RWPE2 (cell line): Measurements from ENCODE around the gene PLCL2.

Source experiments
- ATAC-seq: fragments of 200-7000 bp; cut with Tn5 transposase; 3 replicates; pipeline ENCODE4 v1.9.1; 2021; ENCODE audit warnings: low read depth
- DNase-seq: peaks from one replicate; pipeline ENCODE4 v3.0.0-alpha.2; 2020; ENCODE audit warnings: low spot score
- H3K27ac ChIP-seq: fragments of 450-650 bp; 2 replicates; pipeline ENCODE4 v1.5.1; 2017; ENCODE audit warnings: mild to moderate bottlenecking; ENCODE audit not compliant: poor library complexity, severe bottlenecking
- H3K27me3 ChIP-seq: fragments of 250-450 bp; sonication (Bioruptor Pico); 2 replicates; pipeline ENCODE4 v1.5.1; 2021; ENCODE audit warnings: mild to moderate bottlenecking, moderate library complexity; ENCODE audit not compliant: insufficient read depth, poor library complexity, severe bottlenecking
- H3K36me3 ChIP-seq: fragments of 250-450 bp; sonication (Bioruptor Pico); 2 replicates; pipeline ENCODE4 v1.5.1; 2020; ENCODE audit warnings: low read depth, mild to moderate bottlenecking, moderate library complexity
- H3K4me1 ChIP-seq: fragments of 250-450 bp; sonication (Bioruptor Pico); 2 replicates; pipeline ENCODE4 v1.5.1; 2021; ENCODE audit warnings: mild to moderate bottlenecking, moderate library complexity; ENCODE audit not compliant: insufficient read depth, poor library complexity, severe bottlenecking
- H3K4me3 ChIP-seq: fragments of 250-450 bp; sonication (Bioruptor Pico); 2 replicates; pipeline ENCODE4 v1.5.1; 2021; ENCODE audit warnings: mild to moderate bottlenecking, moderate library complexity; ENCODE audit not compliant: severe bottlenecking
- H3K9me3 ChIP-seq: fragments of 250-450 bp; sonication (Bioruptor Pico); 2 replicates; pipeline ENCODE4 v1.5.1; 2021; ENCODE audit warnings: mild to moderate bottlenecking, moderate library complexity; ENCODE audit not compliant: severe bottlenecking
- CTCF ChIP-seq: fragments of 450-650 bp; IDR thresholded peaks from one replicate; pipeline ENCODE4 v1.5.1; 2017; ENCODE audit warnings: mild to moderate bottlenecking, moderate library complexity; ENCODE audit not compliant: poor library complexity, severe bottlenecking

The PLCL2 gene

GRCh38 chr3:16999871-17000270 is 115.1 kb downstream of the PLCL2 start:
- Histone ChIP-seq H3K4me1 (no peaks in the 10 kb centered on the region), H3K27me3 (no peaks in the 10 kb centered on the region), H3K36me3 (no peaks in the 10 kb centered on the region), H3K4me3 (no peak overlapping the region), H3K27ac (no peak overlapping the region), H3K9me3 (peaks cover 2% of the 10 kb centered on the region)
- ATAC-seq (no peak), DNase-seq (no peak)
- TF ChIP-seq CTCF: no peak

- no peaks in the 10 kb centered on the region for H3K36me3 ChIP-seq
- no peak overlapping the region for H3K4me3 ChIP-seq
- H3K4me1 ChIP-seq: no peaks in the 10 kb centered on the region
- no peaks in the 10 kb centered on the region for H3K27me3 ChIP-seq
- H3K9me3 ChIP-seq: peaks cover 2% of the 10 kb centered on the region
- no peak for TF ChIP-seq CTCF
- H3K27ac ChIP-seq: no peak overlapping the region
- DNase-seq: no peak
- no peak for ATAC-seq
These were observed 118.7 kb downstream of the PLCL2 start for GRCh38 chr3:17003457-17003856.

GRCh38 chr3:17006132-17006852 is 121.5 kb downstream of the PLCL2 start:
- H3K27me3 ChIP-seq: no peaks in the 10 kb centered on the region
- no peak for DNase-seq

GRCh38 chr3:17007284-17007683 is 122.5 kb downstream of the PLCL2 start:
- TF ChIP-seq CTCF: no peak
- Histone ChIP-seq H3K36me3 (no peaks in the 10 kb centered on the region), H3K4me3 (no peak overlapping the region), H3K27ac (no peak overlapping the region), H3K27me3 (no peaks in the 10 kb centered on the region), H3K9me3 (no peaks in the 10 kb centered on the region), H3K4me1 (no peaks in the 10 kb centered on the region)
- ATAC-seq (no peak), DNase-seq (no peak)

More at GRCh38 chr3:17006132-17006852, 121.5 kb downstream of the PLCL2 start:
- Histone ChIP-seq H3K27ac (no peak overlapping the region), H3K4me1 (no peaks in the 10 kb centered on the region), H3K9me3 (peaks cover 2% of the 10 kb centered on the region), H3K36me3 (no peaks in the 10 kb centered on the region), H3K4me3 (no peak overlapping the region)
- no peak for TF ChIP-seq CTCF
- ATAC-seq: no peak

- H3K4me1 ChIP-seq: no peaks in the 10 kb centered on the region
- no peak for DNase-seq
- H3K27me3 ChIP-seq: no peaks in the 10 kb centered on the region
- H3K27ac ChIP-seq: no peak overlapping the region
- H3K4me3 ChIP-seq: no peak overlapping the region
- no peak for TF ChIP-seq CTCF
- ATAC-seq: no peak
- H3K36me3 ChIP-seq: no peaks in the 10 kb centered on the region
- H3K9me3 ChIP-seq: no peaks in the 10 kb centered on the region
These were observed 125.1 kb downstream of the PLCL2 start for GRCh38 chr3:17009826-17010225.
